Ascending aorta (tissue), 2 donors: ENCODE data around the gene STK40. TPM values are rescaled to one million over a fixed set of nuclear protein-coding genes. Genes with fewer than 3 reads are reported as not detected.

Source experiments
- DNase-seq, 2 donors: peaks; one replicate each; pipeline ENCODE4 v3.0.0-alpha.2; 2019; ENCODE audit warnings: low spot score in 2 of 2
- H3K27ac ChIP-seq, 2 donors: fragments of 200-600 bp; sonication (generic); one replicate each; pipeline ENCODE4 v1.5.1; 2016 to 2017; ENCODE audit warnings: mild to moderate bottlenecking in 1 of 2
- H3K27me3 ChIP-seq: fragments of 200-600 bp; sonication (generic); one replicate; pipeline ENCODE4 v1.5.1; 2017
- H3K36me3 ChIP-seq, 2 donors: fragments of 200-600 bp; sonication (generic); one replicate each; pipeline ENCODE4 v1.5.1; 2016
- H3K4me1 ChIP-seq, 2 donors: fragments of 200-600 bp; sonication (generic); one replicate each; pipeline ENCODE4 v1.5.1; 2016 to 2017; ENCODE audit warnings: mild to moderate bottlenecking in 1 of 2
- H3K4me3 ChIP-seq, 2 donors: fragments of 200-600 bp; sonication (generic); one replicate each; pipeline ENCODE4 v1.5.1; 2016 to 2017; ENCODE audit warnings: mild to moderate bottlenecking in 1 of 2
- H3K9me3 ChIP-seq, 2 donors: fragments of 200-600 bp; sonication (generic); one replicate each; pipeline ENCODE4 v1.5.1; 2016
- CTCF ChIP-seq, 3 experiments: fragments of 200-600 bp in 2 of 3; fragments of 450-650 bp in 1 of 3; sonication (generic) in 2 of 3; IDR thresholded peaks; one replicate each; pipeline ENCODE4 v1.5.1; 2016 to 2019; ENCODE audit warnings: antibody characterized with exemption in 3 of 3, mild to moderate bottlenecking in 1 of 3, moderate library complexity in 1 of 3
- intact Hi-C: fragments of 100-400 bp; cut with DNase I; formaldehyde crosslinking; loops from one replicate; pipeline ENCODE4 v1.15.1; 2023
- total RNA-seq: library from RNA; depleted of rRNA; stranded (reverse); fragments of >200 nt; gene quantifications from one replicate; pipeline ENCODE4 v1.1.0, GENCODE V29; 2016

The STK40 gene
- total RNA-seq, 1 donor from 2014 or later = 77.0 TPM

DNA sequence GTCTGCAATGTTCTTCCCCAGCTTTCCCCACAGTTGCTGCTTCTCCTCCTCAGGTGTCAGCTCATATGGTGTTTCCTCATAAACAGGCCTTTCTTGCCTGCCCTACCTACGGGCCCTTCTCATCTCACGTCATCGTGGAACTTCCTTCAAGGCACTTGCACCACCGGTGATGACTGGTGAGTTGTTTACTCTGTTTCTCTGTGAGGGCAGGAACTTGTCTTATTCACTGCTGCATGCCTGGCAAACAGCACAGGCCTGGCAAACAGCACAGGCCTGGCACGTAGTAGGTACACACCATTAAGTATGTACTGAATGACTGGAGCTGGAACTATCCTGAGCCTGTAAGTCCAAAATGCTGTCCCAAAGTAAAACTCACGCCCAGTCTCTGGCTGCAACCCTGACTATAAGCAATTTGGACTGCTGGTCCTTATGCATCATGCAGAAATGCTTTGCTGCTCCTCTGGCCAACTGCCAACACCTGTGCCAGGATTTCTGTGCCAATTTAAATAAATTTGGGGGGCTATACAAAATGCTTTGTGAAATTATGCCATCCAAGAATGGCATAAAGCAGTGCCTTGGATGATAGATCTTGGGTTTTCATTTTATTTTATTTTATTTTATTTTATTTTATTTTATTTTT, 25.7 kb downstream of the STK40 start:
- H3K27ac ChIP-seq = peak overlapping the region in 1 of 2 donors; percentile 24
- peaks cover 33 to 45% of the 10 kb centered on the region in 2 donors for H3K36me3 ChIP-seq
- no peak for DNase-seq
- no peaks in the 10 kb centered on the region for H3K27me3 ChIP-seq
- intact Hi-C loops = no loop called here
- H3K4me3 ChIP-seq = no peak overlapping the region
- no peak for TF ChIP-seq CTCF (IDR thresholded peaks at IDR 0.05)
- no peaks in the 10 kb centered on the region for H3K9me3 ChIP-seq
- H3K4me1 ChIP-seq = no peaks in the 10 kb centered on the region

DNA sequence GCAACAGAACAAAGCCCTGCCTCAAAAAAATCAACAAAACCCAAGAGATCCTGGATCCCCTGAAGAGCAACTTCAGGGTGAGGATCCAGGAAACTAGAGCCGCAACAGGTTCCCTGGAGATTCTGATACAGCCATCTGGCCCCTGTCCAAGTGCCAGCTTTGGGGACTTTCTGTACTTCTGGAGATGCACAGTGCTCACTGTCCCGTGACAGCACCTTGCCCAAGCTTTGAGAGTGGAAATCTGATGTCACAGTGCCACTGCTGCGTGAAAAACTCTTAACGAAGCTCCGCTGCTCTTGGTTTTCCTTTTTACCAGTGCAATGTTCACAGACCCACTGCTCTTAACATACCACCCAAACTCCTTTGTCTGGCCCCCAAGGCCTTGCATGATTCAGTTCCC, 26.3 kb downstream of the STK40 start:
- TF ChIP-seq CTCF (IDR thresholded peaks at IDR 0.05) = no peak
- no peak for DNase-seq
- no peaks in the 10 kb centered on the region for H3K27me3 ChIP-seq
- intact Hi-C loops = no loop called here
- H3K9me3 ChIP-seq = no peaks in the 10 kb centered on the region
- H3K27ac ChIP-seq = peak overlapping the region in 1 of 2 donors; percentile 24
- H3K36me3 ChIP-seq = peaks cover 40 to 51% of the 10 kb centered on the region in 2 donors
- H3K4me3 ChIP-seq = no peak overlapping the region
- H3K4me1 ChIP-seq = no peaks in the 10 kb centered on the region

GRCh38 chr1:36358514-36359084, 27.1 kb downstream of the STK40 start:
- Histone ChIP-seq H3K4me1 (no peaks in the 10 kb centered on the region), H3K27ac (no peak overlapping the region), H3K4me3 (no peak overlapping the region), H3K9me3 (no peaks in the 10 kb centered on the region), H3K27me3 (no peaks in the 10 kb centered on the region), H3K36me3 (peaks cover 45 to 59% of the 10 kb centered on the region in 2 donors)
- intact Hi-C loops = no loop called here
- no peak for TF ChIP-seq CTCF (IDR thresholded peaks at IDR 0.05)
- no peak for DNase-seq

DNA sequence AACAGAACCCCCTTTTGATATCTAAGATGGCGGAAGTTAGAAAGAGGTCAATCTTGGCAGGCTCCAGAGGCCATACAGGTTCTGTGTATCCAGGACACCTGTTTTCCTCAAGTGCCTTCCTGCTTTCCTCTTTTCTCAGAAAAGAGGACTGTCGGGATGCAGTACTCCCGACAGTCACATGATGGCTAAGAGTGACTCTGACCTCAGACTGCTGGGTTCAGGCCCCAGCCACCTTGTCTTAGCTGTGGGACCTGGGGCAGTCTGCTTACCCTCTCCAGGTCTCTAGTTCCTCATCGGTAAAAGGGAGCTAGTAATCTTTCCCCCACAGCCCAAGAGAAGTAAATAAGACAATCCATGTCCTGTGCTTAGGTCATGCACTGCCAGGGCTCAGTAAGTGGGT, 29.9 kb downstream of the STK40 start:
- no peaks in the 10 kb centered on the region for H3K9me3 ChIP-seq
- no peak overlapping the region for H3K4me3 ChIP-seq
- H3K27ac ChIP-seq = peak overlapping the region in 1 of 2 donors; percentile 31
- H3K4me1 ChIP-seq = peaks cover 24 to 26% of the 10 kb centered on the region in 2 donors
- H3K27me3 ChIP-seq = no peaks in the 10 kb centered on the region
- intact Hi-C loops = no loop called here
- TF ChIP-seq CTCF (IDR thresholded peaks at IDR 0.05) = no peak
- no peak for DNase-seq
- peaks cover 38 to 53% of the 10 kb centered on the region in 2 donors for H3K36me3 ChIP-seq

DNA sequence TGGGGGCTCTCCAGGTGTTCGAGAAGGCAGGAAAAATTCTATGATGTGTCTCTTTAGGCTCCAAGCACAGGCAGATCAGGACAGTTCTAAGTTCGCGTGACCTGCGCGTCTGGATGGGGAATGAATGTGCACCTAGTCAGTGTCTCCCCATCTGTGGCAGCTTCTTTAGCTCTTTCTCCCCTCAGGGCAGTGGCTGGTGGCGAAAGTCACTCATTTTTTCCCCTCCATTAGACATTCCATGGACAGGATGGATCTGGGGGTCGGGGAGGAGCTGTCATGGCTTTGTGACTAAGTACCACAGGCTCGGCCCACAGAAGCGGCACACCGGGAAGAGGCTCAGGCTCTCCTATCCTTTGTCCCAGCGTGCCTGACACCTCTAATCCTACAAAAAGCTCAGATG, 31.2 kb downstream of the STK40 start:
- intact Hi-C loops = no loop called here
- DNase-seq = no peak
- peak overlapping the region in 1 of 2 donors; percentile 89 for H3K27ac ChIP-seq

More for the DNA sequence above, 31.2 kb downstream of the STK40 start:
- Histone ChIP-seq H3K36me3 (peaks cover 38 to 53% of the 10 kb centered on the region in 2 donors), H3K4me3 (no peak overlapping the region), H3K4me1 (peaks cover 36 to 39% of the 10 kb centered on the region in 2 donors), H3K9me3 (no peaks in the 10 kb centered on the region), H3K27me3 (no peaks in the 10 kb centered on the region)
- no peak for TF ChIP-seq CTCF (IDR thresholded peaks at IDR 0.05)
